NCI-H82 treated with DMSO at 0.1 percent for 48 hours (cell line): Measurements from ENCODE around the gene ACYP2.
"Not testable (repeated sequence)": the region's sequence is repeated elsewhere in the genome, so short reads cannot be mapped to it uniquely, and the experiment has no call there.

Experiments
- DNase-seq: peaks from one replicate; lab custom pipeline; 2025; ENCODE audit not compliant: unreplicated experiment; lab: John Stamatoyannopoulos, UW

The ACYP2 gene

GRCh38 chr2:54115284-54116137 is at the start of gene ACYP2:
Gene ACYP2, plus strand, starts transcription at chr2:54115615.
- DNase-seq, result peak; percentile 97

- DNase-seq, result no peak
Measured at GRCh38 chr2:54065891-54066290, 49.5 kb upstream of the ACYP2 start.

GRCh38 chr2:54067851-54068375 is 47.5 kb upstream of the ACYP2 start:
- no peak for DNase-seq

- DNase-seq, result not testable (repeated sequence)
Measured at GRCh38 chr2:54072483-54072882, 42.9 kb upstream of the ACYP2 start.

GRCh38 chr2:54073796-54074195 is 41.6 kb upstream of the ACYP2 start:
- DNase-seq, result no peak

- DNase-seq, result no peak
Measured at GRCh38 chr2:54074606-54075341, 40.6 kb upstream of the ACYP2 start.

GRCh38 chr2:54076586-54076985 is 38.8 kb upstream of the ACYP2 start:
- no peak for DNase-seq

- DNase-seq, result no peak
Measured at GRCh38 chr2:54077088-54077900, 38.1 kb upstream of the ACYP2 start.

GRCh38 chr2:54079331-54079730 is 36.1 kb upstream of the ACYP2 start:
- no peak for DNase-seq

- DNase-seq, result no peak
Measured at GRCh38 chr2:54081574-54081973, 33.8 kb upstream of the ACYP2 start.

GRCh38 chr2:54083021-54083420 is 32.4 kb upstream of the ACYP2 start:
- DNase-seq, result no peak

GRCh38 chr2:54083445-54083844 is 32.0 kb upstream of the ACYP2 start:
- no peak for DNase-seq

GRCh38 chr2:54084600-54084999 is 30.8 kb upstream of the ACYP2 start:
- no peak for DNase-seq

GRCh38 chr2:54085069-54085468 is 30.3 kb upstream of the ACYP2 start:
- no peak for DNase-seq

GRCh38 chr2:54086157-54086556 is 29.3 kb upstream of the ACYP2 start:
- DNase-seq, result no peak

- no peak for DNase-seq
Measured at GRCh38 chr2:54088191-54088634, 27.2 kb upstream of the ACYP2 start.

GRCh38 chr2:54088719-54089118 is 26.7 kb upstream of the ACYP2 start:
- DNase-seq, result no peak

- DNase-seq, result no peak
Measured at GRCh38 chr2:54090521-54091117, 24.8 kb upstream of the ACYP2 start.

GRCh38 chr2:54092940-54093339 is 22.5 kb upstream of the ACYP2 start:
- no peak for DNase-seq

GRCh38 chr2:54095406-54095805 is 20.0 kb upstream of the ACYP2 start:
- not testable (repeated sequence) for DNase-seq

- DNase-seq, result not testable (repeated sequence)
Measured at GRCh38 chr2:54096141-54096540, 19.3 kb upstream of the ACYP2 start.
